Astrocyte of the spinal cord (primary cell): ENCODE data around the gene SMIM44.
A peak's percentile ranks its signal among the peaks of the same experiment; 100 is the strongest.

Experiments
- DNase-seq: peaks from one replicate; pipeline ENCODE4 v3.0.0; 2011; ENCODE audit warnings: low read depth, low spot score
- H3K4me3 ChIP-seq: 2 replicates; pipeline ENCODE4 v1.5.1; 2011; ENCODE audit warnings: low read depth, mild to moderate bottlenecking, low read length, moderate library complexity
- in situ Hi-C: cut with HindIII; loops from 2 replicates; pipeline ENCODE4 v1.10.0; 2017; ENCODE audit warnings: low sequenced_read_pairs
- TF ChIP-seq, protein P1 (sequence below): IDR thresholded peaks from 2 replicates; pipeline ENCODE4 v1.5.1; 2012; ENCODE audit warnings: low read depth, mild to moderate bottlenecking, low read length, inconsistent platforms

Gene SMIM44

GRCh38 chr19:3506384-3507340 lies 23.4 kb upstream of the SMIM44 start:
- H3K4me3 ChIP-seq: peak overlapping the region; percentile 90
- in situ Hi-C loops: no loop called here
- TF ChIP-seq, protein P1, sequence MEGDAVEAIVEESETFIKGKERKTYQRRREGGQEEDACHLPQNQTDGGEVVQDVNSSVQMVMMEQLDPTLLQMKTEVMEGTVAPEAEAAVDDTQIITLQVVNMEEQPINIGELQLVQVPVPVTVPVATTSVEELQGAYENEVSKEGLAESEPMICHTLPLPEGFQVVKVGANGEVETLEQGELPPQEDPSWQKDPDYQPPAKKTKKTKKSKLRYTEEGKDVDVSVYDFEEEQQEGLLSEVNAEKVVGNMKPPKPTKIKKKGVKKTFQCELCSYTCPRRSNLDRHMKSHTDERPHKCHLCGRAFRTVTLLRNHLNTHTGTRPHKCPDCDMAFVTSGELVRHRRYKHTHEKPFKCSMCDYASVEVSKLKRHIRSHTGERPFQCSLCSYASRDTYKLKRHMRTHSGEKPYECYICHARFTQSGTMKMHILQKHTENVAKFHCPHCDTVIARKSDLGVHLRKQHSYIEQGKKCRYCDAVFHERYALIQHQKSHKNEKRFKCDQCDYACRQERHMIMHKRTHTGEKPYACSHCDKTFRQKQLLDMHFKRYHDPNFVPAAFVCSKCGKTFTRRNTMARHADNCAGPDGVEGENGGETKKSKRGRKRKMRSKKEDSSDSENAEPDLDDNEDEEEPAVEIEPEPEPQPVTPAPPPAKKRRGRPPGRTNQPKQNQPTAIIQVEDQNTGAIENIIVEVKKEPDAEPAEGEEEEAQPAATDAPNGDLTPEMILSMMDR: no peak
- no peak for DNase-seq

GRCh38 chr19:3505598-3506383 lies 22.6 kb upstream of the SMIM44 start, which contains the start of gene FZR1:
Gene FZR1, plus strand, starts transcription at chr19:3506311. Its CDS starts 16,679 bp downstream, at chr19:3522990.
- in situ Hi-C loops: no loop called here
- H3K4me3 ChIP-seq: peak within 1 kb of the TSS; percentile 90
- DNase-seq: peak; percentile 99
- TF ChIP-seq, protein P1: no peak

DNA sequence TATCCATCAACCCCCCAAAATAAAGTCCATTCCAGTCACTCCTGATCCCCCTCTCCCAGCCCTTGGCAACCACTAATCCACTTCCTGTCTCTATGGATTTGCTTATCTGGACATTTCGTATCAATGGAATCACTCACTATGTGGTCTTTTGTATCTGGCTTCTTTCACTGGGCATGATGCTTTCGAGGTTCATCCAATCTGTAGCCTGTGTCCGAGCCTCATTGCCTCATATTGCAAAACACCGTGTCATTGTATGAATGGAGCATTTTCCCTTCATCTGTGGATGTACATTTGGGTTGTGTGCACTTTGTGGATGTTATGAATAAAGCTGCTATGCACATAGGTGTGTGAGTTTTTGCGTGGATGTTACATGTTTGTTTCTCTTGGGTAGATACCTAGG lies 21.5 kb upstream of the SMIM44 start:
- TF ChIP-seq, protein P1: no peak
- in situ Hi-C loops: no loop called here
- no peak for DNase-seq
- no peak overlapping the region for H3K4me3 ChIP-seq

- no peak overlapping the region for H3K4me3 ChIP-seq
- in situ Hi-C loops: no loop called here
- TF ChIP-seq, protein P1: no peak
- no peak for DNase-seq
These were observed 19.9 kb upstream of the SMIM44 start for GRCh38 chr19:3503036-3503572.

DNA sequence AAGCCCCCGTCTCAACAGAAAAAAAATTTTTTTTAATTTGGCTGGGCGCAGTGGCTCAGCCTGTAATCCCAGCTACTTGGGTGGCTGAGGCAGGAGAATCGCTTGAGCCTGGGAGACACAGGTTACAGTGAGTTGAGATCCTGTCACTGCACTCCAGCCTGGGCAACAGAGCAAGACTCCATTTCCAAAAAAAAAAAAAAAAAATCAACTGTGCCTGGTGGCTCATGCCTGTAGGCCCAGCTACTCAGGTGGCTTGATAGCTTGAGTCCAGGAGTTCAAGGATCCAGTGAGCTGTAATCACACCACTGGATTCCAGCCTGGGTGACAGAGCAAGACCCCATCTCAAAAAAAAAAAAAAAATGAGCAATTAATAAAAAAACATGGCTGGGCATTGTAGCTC lies 18.5 kb upstream of the SMIM44 start:
- DNase-seq: no peak
- no peak overlapping the region for H3K4me3 ChIP-seq
- TF ChIP-seq, protein P1: no peak
- in situ Hi-C loops: no loop called here

DNA sequence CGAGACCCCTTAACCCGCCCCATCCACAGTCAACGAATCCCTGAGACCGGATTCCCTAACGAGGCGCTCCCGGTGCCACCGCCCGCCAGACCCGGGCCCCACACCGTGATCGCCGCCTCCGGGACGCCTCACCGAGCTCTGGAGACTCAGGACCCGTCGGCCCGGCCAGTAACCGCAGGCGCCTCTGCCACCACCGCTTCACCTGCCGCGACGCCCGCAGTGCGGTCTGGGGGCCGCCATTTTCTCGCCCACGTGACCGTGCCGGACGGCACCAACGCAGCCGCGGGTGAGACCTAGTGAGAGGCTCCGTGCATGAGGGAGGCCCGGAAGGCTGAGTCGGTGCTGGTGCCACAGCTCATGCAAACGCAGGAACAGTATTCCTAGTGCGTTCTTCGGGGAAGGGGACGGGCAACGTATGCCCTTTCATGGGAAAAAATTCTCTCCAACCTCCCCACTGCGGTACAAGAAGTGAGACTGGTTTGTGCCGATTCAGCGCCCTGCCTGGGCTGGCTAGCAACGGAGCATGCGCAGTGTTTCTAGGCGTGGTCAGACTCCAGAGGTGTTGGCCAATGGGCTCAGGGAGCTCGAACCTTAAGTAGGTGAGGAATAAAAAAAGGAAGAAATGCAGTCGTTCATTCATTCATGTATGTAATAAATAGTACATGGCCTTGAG lies 17.3 kb upstream of the SMIM44 start, which contains the start of gene DOHH:
Gene DOHH (minus strand): TSS at position 246 of the 673 bp plus-strand sequence. CDS start 3,860 bp downstream, outside the sequence.
- peak within 1 kb of the TSS; percentile 91 for H3K4me3 ChIP-seq
- in situ Hi-C loops: no loop called here
- DNase-seq: peak; percentile 97
- TF ChIP-seq, protein P1: no peak
